ENCODE measurements around the gene ARHGEF2. TPM values are rescaled to one million over a fixed set of nuclear protein-coding genes. Genes with fewer than 3 reads are reported as not detected.

The ARHGEF2 gene
- total and polyA plus RNA-seq, 2 donors (not counting 1 experiment from before 2014, with no cell fraction given) = 103 to 276 TPM

DNA sequence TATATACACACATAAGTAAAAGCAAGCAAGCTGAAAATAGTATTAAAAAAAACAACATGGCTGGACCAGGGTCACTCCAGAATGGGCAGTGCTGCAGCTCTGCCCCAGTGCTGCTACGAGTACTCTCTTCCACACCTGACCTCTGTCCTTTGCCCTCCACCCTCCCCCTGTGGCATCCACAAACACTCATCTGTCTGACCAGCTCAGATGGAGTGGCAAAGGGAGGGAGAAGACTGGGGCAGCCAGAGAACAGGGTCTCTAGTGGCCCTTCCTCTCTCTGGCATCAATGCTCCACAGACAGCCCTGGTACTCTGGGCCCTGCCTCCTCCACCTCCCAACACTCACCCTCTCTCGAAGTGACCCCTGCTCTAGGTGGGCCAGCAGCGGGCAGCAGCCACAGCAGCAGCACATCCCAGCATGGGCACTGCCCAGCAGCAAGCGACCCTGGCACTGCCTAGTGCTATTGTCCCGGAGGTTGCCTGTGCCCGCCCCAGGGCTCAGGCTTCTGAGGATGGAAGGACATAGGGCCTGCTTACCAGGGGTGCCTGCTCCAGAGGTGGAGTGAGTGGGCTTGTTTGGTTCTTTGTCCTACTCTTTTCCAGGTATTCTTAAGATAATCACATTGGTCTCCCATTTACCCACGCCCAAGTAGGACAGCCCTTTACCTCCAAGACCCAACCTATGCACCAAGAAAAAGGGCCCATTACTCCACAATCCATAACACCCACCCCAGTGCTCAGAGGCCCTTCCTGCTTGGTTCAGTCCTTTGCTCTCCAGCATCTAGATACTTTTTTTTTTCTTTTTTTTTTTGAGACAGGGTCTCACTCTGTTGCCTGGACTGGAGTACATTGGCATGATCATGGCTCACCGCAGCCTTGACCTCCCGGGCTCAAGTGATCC lies 6.2 kb downstream of the ARHGEF2 start:
- peaks cover 91% of the 10 kb centered on the region for H3K79me2 ChIP-seq (ENCODE audit: control insufficient read depth, insufficient read depth, low read length)
- peaks cover 56% of the 10 kb centered on the region for H3K4me1 ChIP-seq (ENCODE audit: control insufficient read depth, extremely low read depth, insufficient read depth, low read length)
- no peaks in the 10 kb centered on the region for H3K9me3 ChIP-seq (ENCODE audit: control insufficient read depth, insufficient read depth, low read depth, low read length)
- no peaks in the 10 kb centered on the region for H3K27me3 ChIP-seq (ENCODE audit: control insufficient read depth, insufficient read depth, low read length)
- no peak overlapping the region for H3K27ac ChIP-seq (ENCODE audit: insufficient read depth, low read length)
- no peaks in the 10 kb centered on the region for H4K20me1 ChIP-seq (ENCODE audit: control insufficient read depth, extremely low read depth, insufficient read depth, low read length)
- H3K36me3 ChIP-seq (ENCODE audit: control insufficient read depth, insufficient read depth, low read length) = peaks cover 11% of the 10 kb centered on the region
- TF ChIP-seq, protein P1, sequence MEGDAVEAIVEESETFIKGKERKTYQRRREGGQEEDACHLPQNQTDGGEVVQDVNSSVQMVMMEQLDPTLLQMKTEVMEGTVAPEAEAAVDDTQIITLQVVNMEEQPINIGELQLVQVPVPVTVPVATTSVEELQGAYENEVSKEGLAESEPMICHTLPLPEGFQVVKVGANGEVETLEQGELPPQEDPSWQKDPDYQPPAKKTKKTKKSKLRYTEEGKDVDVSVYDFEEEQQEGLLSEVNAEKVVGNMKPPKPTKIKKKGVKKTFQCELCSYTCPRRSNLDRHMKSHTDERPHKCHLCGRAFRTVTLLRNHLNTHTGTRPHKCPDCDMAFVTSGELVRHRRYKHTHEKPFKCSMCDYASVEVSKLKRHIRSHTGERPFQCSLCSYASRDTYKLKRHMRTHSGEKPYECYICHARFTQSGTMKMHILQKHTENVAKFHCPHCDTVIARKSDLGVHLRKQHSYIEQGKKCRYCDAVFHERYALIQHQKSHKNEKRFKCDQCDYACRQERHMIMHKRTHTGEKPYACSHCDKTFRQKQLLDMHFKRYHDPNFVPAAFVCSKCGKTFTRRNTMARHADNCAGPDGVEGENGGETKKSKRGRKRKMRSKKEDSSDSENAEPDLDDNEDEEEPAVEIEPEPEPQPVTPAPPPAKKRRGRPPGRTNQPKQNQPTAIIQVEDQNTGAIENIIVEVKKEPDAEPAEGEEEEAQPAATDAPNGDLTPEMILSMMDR (conservative IDR thresholded peaks at IDR 0.05 in 1 of 2, IDR thresholded peaks at IDR 0.05 in 1 of 2; ENCODE audit: low read depth in 1 of 2, low read length in 2 of 2) = no peak
- no peak for TF ChIP-seq EZH2 (IDR thresholded peaks at IDR 0.05; ENCODE audit: low read length, missing control alignments)
- H3K9ac ChIP-seq (ENCODE audit: insufficient read depth, low read length) = no peak overlapping the region
- DNase-seq (ENCODE audit: low read depth in 2 of 2) = no peak
- H3K4me2 ChIP-seq (ENCODE audit: extremely low read depth, insufficient read depth, low read length) = no peak overlapping the region
- H3K4me3 ChIP-seq (replicated peaks in 1 of 4; ENCODE audit: control extremely low read depth in 1 of 4, insufficient read depth in 1 of 4, low read depth in 3 of 4, low read length in 4 of 4) = no peak overlapping the region
- H2AFZ ChIP-seq (ENCODE audit: low read length) = no peak overlapping the region

- Histone ChIP-seq H3K27me3 (ENCODE audit: control insufficient read depth, insufficient read depth, low read length) (no peaks in the 10 kb centered on the region), H3K9me3 (ENCODE audit: control insufficient read depth, insufficient read depth, low read depth, low read length) (no peaks in the 10 kb centered on the region), H3K9ac (ENCODE audit: insufficient read depth, low read length) (no peak overlapping the region), H3K79me2 (ENCODE audit: control insufficient read depth, insufficient read depth, low read length) (peaks cover 85% of the 10 kb centered on the region), H3K4me2 (ENCODE audit: extremely low read depth, insufficient read depth, low read length) (peak overlapping the region; percentile 18), H3K36me3 (ENCODE audit: control insufficient read depth, insufficient read depth, low read length) (peaks cover 18% of the 10 kb centered on the region), H3K4me3 (replicated peaks in 1 of 4; ENCODE audit: control extremely low read depth in 1 of 4, insufficient read depth in 1 of 4, low read depth in 3 of 4, low read length in 4 of 4) (peak overlapping the region in 2 of 4 experiments; percentile 35 to 37), H2AFZ (ENCODE audit: low read length) (no peak overlapping the region), H3K4me1 (ENCODE audit: control insufficient read depth, extremely low read depth, insufficient read depth, low read length) (peaks cover 56% of the 10 kb centered on the region), H4K20me1 (ENCODE audit: control insufficient read depth, extremely low read depth, insufficient read depth, low read length) (no peaks in the 10 kb centered on the region), H3K27ac (ENCODE audit: insufficient read depth, low read length) (peak overlapping the region; percentile 44)
- DNase-seq (ENCODE audit: low read depth in 2 of 2) = peak; percentile 82 to 85
- TF ChIP-seq EZH2 (IDR thresholded peaks at IDR 0.05; ENCODE audit: low read length, missing control alignments) = no peak
These were observed 7.7 kb downstream of the ARHGEF2 start for GRCh38 chr1:155970531-155971167.

- Histone ChIP-seq H3K79me2 (ENCODE audit: control insufficient read depth, insufficient read depth, low read length) (peaks cover 76% of the 10 kb centered on the region), H3K4me2 (ENCODE audit: extremely low read depth, insufficient read depth, low read length) (peak overlapping the region; percentile 8), H2AFZ (ENCODE audit: low read length) (no peak overlapping the region), H4K20me1 (ENCODE audit: control insufficient read depth, extremely low read depth, insufficient read depth, low read length) (no peaks in the 10 kb centered on the region), H3K4me3 (replicated peaks in 1 of 4; ENCODE audit: control extremely low read depth in 1 of 4, insufficient read depth in 1 of 4, low read depth in 3 of 4, low read length in 4 of 4) (peak overlapping the region in 2 of 4 experiments; percentile 28 to 34), H3K27me3 (ENCODE audit: control insufficient read depth, insufficient read depth, low read length) (no peaks in the 10 kb centered on the region), H3K4me1 (ENCODE audit: control insufficient read depth, extremely low read depth, insufficient read depth, low read length) (peaks cover 48% of the 10 kb centered on the region), H3K9me3 (ENCODE audit: control insufficient read depth, insufficient read depth, low read depth, low read length) (no peaks in the 10 kb centered on the region), H3K36me3 (ENCODE audit: control insufficient read depth, insufficient read depth, low read length) (peaks cover 27% of the 10 kb centered on the region), H3K9ac (ENCODE audit: insufficient read depth, low read length) (no peak overlapping the region), H3K27ac (ENCODE audit: insufficient read depth, low read length) (peak overlapping the region; percentile 36)
- DNase-seq (ENCODE audit: low read depth in 2 of 2) = no peak
- no peak for TF ChIP-seq EZH2 (IDR thresholded peaks at IDR 0.05; ENCODE audit: low read length, missing control alignments)
- TF ChIP-seq, protein P1 (conservative IDR thresholded peaks at IDR 0.05 in 1 of 2, IDR thresholded peaks at IDR 0.05 in 1 of 2; ENCODE audit: low read depth in 1 of 2, low read length in 2 of 2) = no peak
These were observed 9.0 kb downstream of the ARHGEF2 start for GRCh38 chr1:155969377-155969791.

Measured in fibroblast of lung (primary cell).